ENCODE results near the gene PAX5. TPM values are rescaled to one million over a fixed set of nuclear protein-coding genes. Genes with fewer than 3 reads are reported as not detected.

The PAX5 gene
- total RNA-seq, 1 donor from 2014 or later = 24.3 TPM

GRCh38 chr9:36913393-36914211 lies 120.5 kb downstream of the PAX5 start:
- TF ChIP-seq CTCF (IDR thresholded peaks at IDR 0.05; ENCODE audit: partially characterized antibody, unreplicated experiment) = no peak
- Mint-ChIP-seq H3K4me3 (ENCODE audit: unreplicated experiment) (no peak overlapping the region), H3K4me1 (ENCODE audit: low read depth, unreplicated experiment) (peaks cover 6% of the 10 kb centered on the region), H3K36me3 (ENCODE audit: unreplicated experiment) (peaks cover 7% of the 10 kb centered on the region), H3K27me3 (ENCODE audit: unreplicated experiment) (peaks cover 2% of the 10 kb centered on the region), H3K9me3 (ENCODE audit: unreplicated experiment) (no peaks in the 10 kb centered on the region), H3K27ac (ENCODE audit: unreplicated experiment) (no peak overlapping the region)
- DNase-seq = no peak

GRCh38 chr9:36912620-36913019 lies 121.4 kb downstream of the PAX5 start:
- Mint-ChIP-seq H3K4me3 (ENCODE audit: unreplicated experiment) (no peak overlapping the region), H3K4me1 (ENCODE audit: low read depth, unreplicated experiment) (peaks cover 1% of the 10 kb centered on the region), H3K27me3 (ENCODE audit: unreplicated experiment) (no peaks in the 10 kb centered on the region), H3K36me3 (ENCODE audit: unreplicated experiment) (no peaks in the 10 kb centered on the region), H3K9me3 (ENCODE audit: unreplicated experiment) (no peaks in the 10 kb centered on the region), H3K27ac (ENCODE audit: unreplicated experiment) (no peak overlapping the region)
- TF ChIP-seq CTCF (IDR thresholded peaks at IDR 0.05; ENCODE audit: partially characterized antibody, unreplicated experiment) = no peak
- no peak for DNase-seq

- Mint-ChIP-seq H3K4me1 (ENCODE audit: low read depth, unreplicated experiment) (peaks cover 1% of the 10 kb centered on the region), H3K9me3 (ENCODE audit: unreplicated experiment) (no peaks in the 10 kb centered on the region), H3K27ac (ENCODE audit: unreplicated experiment) (no peak overlapping the region), H3K27me3 (ENCODE audit: unreplicated experiment) (no peaks in the 10 kb centered on the region), H3K4me3 (ENCODE audit: unreplicated experiment) (no peak overlapping the region), H3K36me3 (ENCODE audit: unreplicated experiment) (no peaks in the 10 kb centered on the region)
- TF ChIP-seq CTCF (IDR thresholded peaks at IDR 0.05; ENCODE audit: partially characterized antibody, unreplicated experiment) = no peak
- no peak for DNase-seq
These were observed 122.3 kb downstream of the PAX5 start for GRCh38 chr9:36911601-36912412.

- Mint-ChIP-seq H3K4me3 (ENCODE audit: unreplicated experiment) (no peak overlapping the region), H3K27me3 (ENCODE audit: unreplicated experiment) (no peaks in the 10 kb centered on the region), H3K9me3 (ENCODE audit: unreplicated experiment) (no peaks in the 10 kb centered on the region), H3K27ac (ENCODE audit: unreplicated experiment) (no peak overlapping the region), H3K4me1 (ENCODE audit: low read depth, unreplicated experiment) (peaks cover 1% of the 10 kb centered on the region), H3K36me3 (ENCODE audit: unreplicated experiment) (no peaks in the 10 kb centered on the region)
- DNase-seq = no peak
- TF ChIP-seq CTCF (IDR thresholded peaks at IDR 0.05; ENCODE audit: partially characterized antibody, unreplicated experiment) = no peak
These were observed 123.0 kb downstream of the PAX5 start for GRCh38 chr9:36911037-36911436.

GRCh38 chr9:36906492-36906891 lies 127.6 kb downstream of the PAX5 start:
- peaks cover 2% of the 10 kb centered on the region for H3K27me3 Mint-ChIP-seq (ENCODE audit: unreplicated experiment)
- no peaks in the 10 kb centered on the region for H3K9me3 Mint-ChIP-seq (ENCODE audit: unreplicated experiment)

More at GRCh38 chr9:36906492-36906891, 127.6 kb downstream of the PAX5 start:
- DNase-seq = no peak
- no peaks in the 10 kb centered on the region for H3K4me1 Mint-ChIP-seq (ENCODE audit: low read depth, unreplicated experiment)
- no peaks in the 10 kb centered on the region for H3K36me3 Mint-ChIP-seq (ENCODE audit: unreplicated experiment)
- TF ChIP-seq CTCF (IDR thresholded peaks at IDR 0.05; ENCODE audit: partially characterized antibody, unreplicated experiment) = no peak
- H3K27ac Mint-ChIP-seq (ENCODE audit: unreplicated experiment) = no peak overlapping the region
- no peak overlapping the region for H3K4me3 Mint-ChIP-seq (ENCODE audit: unreplicated experiment)
